Sigmoid colon (tissue), 4 donors: ENCODE results near the gene ZMPSTE24.

Source experiments
- EP300 ChIP-seq, 4 donors: sonication (generic); formaldehyde crosslinking; IDR thresholded peaks; one replicate each; pipeline ENCODE4 v1.6.1; 2017; ENCODE audit warnings: antibody characterized with exemption in 4 of 4
- POLR2A ChIP-seq, 2 donors: fragments of 450-650 bp; IDR thresholded peaks; one replicate each; pipeline ENCODE4 v1.6.1; 2016; ENCODE audit warnings: antibody characterized with exemption in 2 of 2, mild to moderate bottlenecking in 2 of 2, moderate library complexity in 2 of 2
- POLR2AphosphoS5 ChIP-seq, 4 donors: sonication (generic); formaldehyde crosslinking; IDR thresholded peaks; one replicate each; pipeline ENCODE4 v1.6.1; 2017; ENCODE audit warnings: antibody characterized with exemption in 4 of 4
- TF ChIP-seq, protein P1 (sequence below), 4 experiments: fragments of 450-650 bp in 3 of 4; fragments of 200-600 bp in 1 of 4; IDR thresholded peaks; one replicate each; pipeline ENCODE4 v1.5.1; 2016 to 2019; ENCODE audit warnings: antibody characterized with exemption in 4 of 4, mild to moderate bottlenecking in 3 of 4, moderate library complexity in 2 of 4

- TF ChIP-seq, protein P1, sequence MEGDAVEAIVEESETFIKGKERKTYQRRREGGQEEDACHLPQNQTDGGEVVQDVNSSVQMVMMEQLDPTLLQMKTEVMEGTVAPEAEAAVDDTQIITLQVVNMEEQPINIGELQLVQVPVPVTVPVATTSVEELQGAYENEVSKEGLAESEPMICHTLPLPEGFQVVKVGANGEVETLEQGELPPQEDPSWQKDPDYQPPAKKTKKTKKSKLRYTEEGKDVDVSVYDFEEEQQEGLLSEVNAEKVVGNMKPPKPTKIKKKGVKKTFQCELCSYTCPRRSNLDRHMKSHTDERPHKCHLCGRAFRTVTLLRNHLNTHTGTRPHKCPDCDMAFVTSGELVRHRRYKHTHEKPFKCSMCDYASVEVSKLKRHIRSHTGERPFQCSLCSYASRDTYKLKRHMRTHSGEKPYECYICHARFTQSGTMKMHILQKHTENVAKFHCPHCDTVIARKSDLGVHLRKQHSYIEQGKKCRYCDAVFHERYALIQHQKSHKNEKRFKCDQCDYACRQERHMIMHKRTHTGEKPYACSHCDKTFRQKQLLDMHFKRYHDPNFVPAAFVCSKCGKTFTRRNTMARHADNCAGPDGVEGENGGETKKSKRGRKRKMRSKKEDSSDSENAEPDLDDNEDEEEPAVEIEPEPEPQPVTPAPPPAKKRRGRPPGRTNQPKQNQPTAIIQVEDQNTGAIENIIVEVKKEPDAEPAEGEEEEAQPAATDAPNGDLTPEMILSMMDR (IDR thresholded peaks at IDR 0.05): no peak
- TF ChIP-seq POLR2AphosphoS5 (IDR thresholded peaks at IDR 0.05) (no peak), POLR2A (IDR thresholded peaks at IDR 0.05) (no peak), EP300 (IDR thresholded peaks at IDR 0.05) (no peak)
Observed at GRCh38 chr1:40300249-40300567, 42.2 kb downstream of the ZMPSTE24 start.
